Fibroblast of villous mesenchyme (primary cell): ENCODE data around the gene SOX13. TPM values are rescaled to one million over a fixed set of nuclear protein-coding genes. Genes with fewer than 3 reads are reported as not detected.

ENCODE experiments used
- DNase-seq: peaks from one replicate; pipeline ENCODE4 v3.0.0-alpha.2; 2010; ENCODE audit warnings: low read depth
- H3K4me3 ChIP-seq: 2 replicates; pipeline ENCODE4 v1.5.1; 2011; ENCODE audit warnings: low read depth, mild to moderate bottlenecking, low read length
- total RNA-seq: library from RNA; depleted of rRNA; stranded (reverse); fragments of >200 nt; gene quantifications from 2 replicates; pipeline ENCODE4 v1.2.3, GENCODE V29; 2012
- TF ChIP-seq, protein P1 (sequence below): IDR thresholded peaks from 2 replicates; pipeline ENCODE4 v1.5.1; 2012; ENCODE audit warnings: low read depth, mild to moderate bottlenecking, low read length; ENCODE audit not compliant: insufficient read depth

Gene SOX13
- total RNA-seq, 1 donor: 14.7 TPM

GRCh38 chr1:204105131-204105515 is 32.2 kb downstream of the SOX13 start:
- TF ChIP-seq, protein P1, sequence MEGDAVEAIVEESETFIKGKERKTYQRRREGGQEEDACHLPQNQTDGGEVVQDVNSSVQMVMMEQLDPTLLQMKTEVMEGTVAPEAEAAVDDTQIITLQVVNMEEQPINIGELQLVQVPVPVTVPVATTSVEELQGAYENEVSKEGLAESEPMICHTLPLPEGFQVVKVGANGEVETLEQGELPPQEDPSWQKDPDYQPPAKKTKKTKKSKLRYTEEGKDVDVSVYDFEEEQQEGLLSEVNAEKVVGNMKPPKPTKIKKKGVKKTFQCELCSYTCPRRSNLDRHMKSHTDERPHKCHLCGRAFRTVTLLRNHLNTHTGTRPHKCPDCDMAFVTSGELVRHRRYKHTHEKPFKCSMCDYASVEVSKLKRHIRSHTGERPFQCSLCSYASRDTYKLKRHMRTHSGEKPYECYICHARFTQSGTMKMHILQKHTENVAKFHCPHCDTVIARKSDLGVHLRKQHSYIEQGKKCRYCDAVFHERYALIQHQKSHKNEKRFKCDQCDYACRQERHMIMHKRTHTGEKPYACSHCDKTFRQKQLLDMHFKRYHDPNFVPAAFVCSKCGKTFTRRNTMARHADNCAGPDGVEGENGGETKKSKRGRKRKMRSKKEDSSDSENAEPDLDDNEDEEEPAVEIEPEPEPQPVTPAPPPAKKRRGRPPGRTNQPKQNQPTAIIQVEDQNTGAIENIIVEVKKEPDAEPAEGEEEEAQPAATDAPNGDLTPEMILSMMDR: no peak
- DNase-seq: no peak
- H3K4me3 ChIP-seq: no peak overlapping the region

DNA sequence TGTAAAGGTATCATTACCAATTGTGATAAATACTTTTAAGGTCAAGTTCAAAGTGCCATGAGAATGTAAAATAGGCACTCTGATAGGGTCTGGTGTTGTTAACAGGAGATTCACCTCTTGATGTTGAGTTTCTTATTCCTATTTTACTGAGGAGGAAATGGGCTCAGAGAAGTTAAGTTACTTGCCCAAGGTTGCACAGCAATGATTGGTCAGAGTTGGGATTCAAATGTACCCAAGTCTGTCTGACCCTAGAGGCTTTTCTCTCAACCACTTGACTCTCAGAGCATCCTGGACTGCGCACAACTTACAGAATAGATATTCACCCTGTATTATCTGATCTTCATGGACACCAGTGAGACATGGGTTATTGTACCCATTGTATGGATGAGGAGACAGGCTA is 33.9 kb downstream of the SOX13 start:
- TF ChIP-seq, protein P1: no peak
- H3K4me3 ChIP-seq: no peak overlapping the region
- no peak for DNase-seq

DNA sequence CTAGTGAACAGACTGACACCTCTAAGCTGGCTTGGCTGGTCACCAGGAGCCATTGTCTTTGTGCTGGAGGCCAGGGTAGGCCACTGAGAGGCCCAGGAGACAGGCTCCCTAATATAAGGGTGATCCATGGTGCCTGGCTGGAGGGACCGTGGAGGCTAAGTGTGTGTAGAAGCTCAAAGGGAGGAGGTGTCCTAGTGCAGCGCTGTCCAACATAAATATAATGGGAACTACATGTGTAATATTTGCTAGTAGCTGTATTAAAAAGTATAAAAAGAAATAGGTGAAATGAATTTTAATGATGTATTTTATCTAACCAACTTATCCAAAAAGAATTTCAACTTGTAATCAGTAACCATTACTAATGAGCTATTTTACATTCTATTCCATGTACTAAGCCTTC is 35.0 kb downstream of the SOX13 start:
- DNase-seq: no peak
- H3K4me3 ChIP-seq: no peak overlapping the region
- TF ChIP-seq, protein P1: no peak

GRCh38 chr1:204108312-204109141 is 35.6 kb downstream of the SOX13 start:
- no peak for DNase-seq
- TF ChIP-seq, protein P1: no peak
- H3K4me3 ChIP-seq: no peak overlapping the region

DNA sequence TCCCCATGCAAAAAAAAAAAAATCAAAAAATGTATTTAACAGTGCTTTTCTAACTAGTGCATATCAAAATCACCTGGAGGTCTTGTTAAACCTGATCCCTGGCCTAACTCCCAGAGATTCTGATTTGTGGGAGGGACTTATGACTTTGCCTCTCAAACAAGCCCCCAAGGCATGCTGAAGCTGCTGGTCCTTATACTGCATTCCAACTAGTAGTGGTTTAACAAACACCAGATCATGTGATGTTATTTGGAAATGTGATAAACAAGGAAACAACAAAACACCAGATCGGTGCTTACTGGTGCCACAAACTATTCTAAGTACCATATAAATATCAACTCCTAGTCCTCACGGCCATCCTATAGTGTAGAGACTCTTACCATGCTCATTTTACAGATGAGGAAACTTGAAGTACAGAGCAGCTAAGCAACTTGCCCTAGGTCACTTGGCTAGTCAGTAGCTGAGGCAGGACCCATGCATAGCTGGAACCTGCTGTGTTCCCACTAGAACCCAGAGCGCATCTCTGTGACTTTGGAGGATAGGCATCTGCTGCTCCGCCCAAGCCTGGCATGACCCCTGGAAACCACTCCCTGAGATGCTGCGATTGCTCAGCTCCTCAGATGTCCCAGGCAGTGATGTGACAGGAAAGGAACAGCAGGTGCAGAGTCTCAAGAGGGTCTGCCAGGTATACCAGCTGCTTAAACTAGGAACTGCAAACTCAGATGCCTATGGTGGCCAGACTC is 38.1 kb downstream of the SOX13 start:
- TF ChIP-seq, protein P1: no peak
- no peak for DNase-seq
- no peak overlapping the region for H3K4me3 ChIP-seq

DNA sequence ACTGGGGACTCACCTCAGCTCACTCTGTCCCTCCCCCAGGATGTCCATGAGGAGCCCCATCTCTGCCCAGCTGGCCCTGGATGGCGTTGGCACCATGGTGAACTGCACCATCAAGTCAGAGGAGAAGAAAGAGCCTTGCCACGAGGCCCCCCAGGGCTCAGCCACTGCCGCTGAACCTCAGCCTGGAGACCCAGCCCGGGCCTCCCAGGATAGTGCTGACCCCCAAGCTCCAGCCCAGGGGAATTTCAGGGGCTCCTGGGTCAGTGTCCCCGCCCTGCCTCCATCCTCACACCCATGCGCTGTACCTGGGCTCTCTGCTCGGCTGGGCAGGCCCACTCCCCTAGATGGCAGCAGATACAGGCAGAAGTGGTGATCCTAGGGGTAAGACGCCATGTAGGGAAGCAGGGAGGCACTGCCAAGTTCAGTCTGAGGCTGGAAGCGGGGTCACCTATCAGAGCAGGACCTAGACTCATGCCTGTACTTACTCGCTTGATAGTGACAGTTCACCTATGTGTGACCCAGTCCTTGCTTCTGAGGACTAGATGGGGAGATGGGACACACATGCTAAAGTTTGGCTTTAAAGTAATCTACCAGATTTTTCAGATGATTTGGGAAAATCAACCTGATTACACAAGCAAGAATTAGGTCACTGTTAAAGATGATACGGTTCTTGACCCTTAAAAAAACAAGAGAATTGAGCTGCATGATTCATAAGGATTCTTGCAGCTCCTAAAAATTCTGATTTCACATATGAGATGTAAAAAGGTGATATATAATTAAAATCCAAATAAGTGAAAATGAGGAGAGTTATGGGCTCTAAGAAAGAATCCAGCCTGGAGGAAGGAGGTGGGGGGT is 40.2 kb downstream of the SOX13 start:
- H3K4me3 ChIP-seq: no peak overlapping the region
- TF ChIP-seq, protein P1: no peak
- no peak for DNase-seq
